Astrocyte (in vitro differentiated cells and primary cell): ENCODE results near the gene ANKRD42. TPM values are rescaled to one million over a fixed set of nuclear protein-coding genes. Genes with fewer than 3 reads are reported as not detected.

Experiments
- DNase-seq: peaks from one replicate; pipeline ENCODE4 v3.0.0-alpha.2; 2010; ENCODE audit warnings: low read depth
- FAIRE-seq: peaks from 2 replicates; lab custom pipeline; 2011; peaks lifted over from hg19 to GRCh38; lab: Jason Lieb, UNC
- H2AFZ ChIP-seq: 2 replicates; pipeline ENCODE4 v1.6.0; 2012; ENCODE audit warnings: low read depth, low read length, inconsistent platforms
- H3K27ac ChIP-seq: 2 replicates; pipeline ENCODE4 v1.5.1; 2011; ENCODE audit warnings: low read depth, low read length, inconsistent platforms
- H3K27me3 ChIP-seq: 2 replicates; pipeline ENCODE4 v1.6.0; 2011; ENCODE audit warnings: low read length, inconsistent platforms; ENCODE audit not compliant: insufficient read depth
- H3K36me3 ChIP-seq: 2 replicates; pipeline ENCODE4 v1.5.1; 2011; ENCODE audit warnings: low read length, inconsistent platforms; ENCODE audit not compliant: insufficient read depth
- H3K4me1 ChIP-seq: 2 replicates; pipeline ENCODE4 v1.5.1; 2011; ENCODE audit warnings: low read length, inconsistent platforms; ENCODE audit not compliant: insufficient read depth
- H3K4me2 ChIP-seq: 2 replicates; pipeline ENCODE4 v1.6.0; 2012; ENCODE audit warnings: low read length, inconsistent platforms
- H3K4me3 ChIP-seq: 2 replicates; pipeline ENCODE4 v1.5.1; 2011; ENCODE audit warnings: low read depth, mild to moderate bottlenecking, low read length, inconsistent platforms; ENCODE audit not compliant: insufficient read depth
- H3K79me2 ChIP-seq: 2 replicates; pipeline ENCODE4 v1.6.0; 2012; ENCODE audit warnings: mild to moderate bottlenecking, low read length, inconsistent platforms; ENCODE audit not compliant: insufficient read depth
- H3K9ac ChIP-seq: 2 replicates; pipeline ENCODE4 v1.6.0; 2012; ENCODE audit warnings: mild to moderate bottlenecking, low read length, inconsistent platforms
- H3K9me3 ChIP-seq: 2 replicates; pipeline ENCODE4 v1.5.1; 2012; ENCODE audit warnings: low read depth, mild to moderate bottlenecking, low read length, inconsistent platforms; ENCODE audit not compliant: insufficient read depth
- H4K20me1 ChIP-seq: 2 replicates; pipeline ENCODE4 v1.6.0; 2012; ENCODE audit warnings: low read length, inconsistent platforms; ENCODE audit not compliant: insufficient read depth
- H3K27ac Mint-ChIP-seq: one replicate; pipeline ENCODE4 v1.8.0; 2021; ENCODE audit warnings: mild to moderate bottlenecking, mixed read lengths; ENCODE audit not compliant: unreplicated experiment
- H3K27me3 Mint-ChIP-seq: one replicate; pipeline ENCODE4 v1.8.0; 2021; ENCODE audit warnings: low read depth, mixed read lengths; ENCODE audit not compliant: unreplicated experiment
- H3K36me3 Mint-ChIP-seq: one replicate; pipeline ENCODE4 v1.8.0; 2021; ENCODE audit warnings: low read depth, mixed read lengths; ENCODE audit not compliant: unreplicated experiment
- H3K4me1 Mint-ChIP-seq: one replicate; pipeline ENCODE4 v1.8.0; 2021; ENCODE audit warnings: low read depth, mixed read lengths; ENCODE audit not compliant: unreplicated experiment
- H3K4me3 Mint-ChIP-seq: one replicate; pipeline ENCODE4 v1.8.0; 2021; ENCODE audit warnings: mild to moderate bottlenecking, moderate library complexity, mixed read lengths; ENCODE audit not compliant: unreplicated experiment
- H3K9me3 Mint-ChIP-seq: one replicate; pipeline ENCODE4 v1.8.0; 2021; ENCODE audit warnings: mild to moderate bottlenecking, mixed read lengths; ENCODE audit not compliant: unreplicated experiment
- EZH2 ChIP-seq: IDR thresholded peaks from 2 replicates; pipeline ENCODE4 v1.6.1; 2012; ENCODE audit warnings: mild to moderate bottlenecking, low read length, inconsistent platforms; ENCODE audit not compliant: insufficient read depth
- total RNA-seq: library from RNA; stranded (reverse); gene quantifications from 2 replicates; pipeline ENCODE4 v1.2.1, GENCODE V29; 2021
- TF ChIP-seq, protein P1 (sequence below): IDR thresholded peaks from 2 replicates; pipeline ENCODE4 v1.5.1; 2011; ENCODE audit warnings: low read depth, mild to moderate bottlenecking, inconsistent platforms, low read length, moderate library complexity; ENCODE audit not compliant: insufficient read depth

Gene ANKRD42
- total RNA-seq, 1 donor from 2014 or later: 15.0 TPM

- no peaks in the 10 kb centered on the region for H3K27me3 ChIP-seq
- H3K4me2 ChIP-seq: no peak overlapping the region
- Mint-ChIP-seq H3K4me1 (peaks cover 5% of the 10 kb centered on the region), H3K9me3 (no peaks in the 10 kb centered on the region), H3K36me3 (no peaks in the 10 kb centered on the region), H3K27ac (no peak overlapping the region), H3K27me3 (no peaks in the 10 kb centered on the region), H3K4me3 (no peak overlapping the region)
- no peak overlapping the region for H2AFZ ChIP-seq
- H3K9ac ChIP-seq: no peak overlapping the region
- H3K4me3 ChIP-seq: no peak overlapping the region
- H4K20me1 ChIP-seq: no peaks in the 10 kb centered on the region
- no peak overlapping the region for H3K27ac ChIP-seq
- no peaks in the 10 kb centered on the region for H3K9me3 ChIP-seq
- H3K4me1 ChIP-seq: no peaks in the 10 kb centered on the region
- FAIRE-seq: no peak
- no peaks in the 10 kb centered on the region for H3K79me2 ChIP-seq
- TF ChIP-seq, protein P1, sequence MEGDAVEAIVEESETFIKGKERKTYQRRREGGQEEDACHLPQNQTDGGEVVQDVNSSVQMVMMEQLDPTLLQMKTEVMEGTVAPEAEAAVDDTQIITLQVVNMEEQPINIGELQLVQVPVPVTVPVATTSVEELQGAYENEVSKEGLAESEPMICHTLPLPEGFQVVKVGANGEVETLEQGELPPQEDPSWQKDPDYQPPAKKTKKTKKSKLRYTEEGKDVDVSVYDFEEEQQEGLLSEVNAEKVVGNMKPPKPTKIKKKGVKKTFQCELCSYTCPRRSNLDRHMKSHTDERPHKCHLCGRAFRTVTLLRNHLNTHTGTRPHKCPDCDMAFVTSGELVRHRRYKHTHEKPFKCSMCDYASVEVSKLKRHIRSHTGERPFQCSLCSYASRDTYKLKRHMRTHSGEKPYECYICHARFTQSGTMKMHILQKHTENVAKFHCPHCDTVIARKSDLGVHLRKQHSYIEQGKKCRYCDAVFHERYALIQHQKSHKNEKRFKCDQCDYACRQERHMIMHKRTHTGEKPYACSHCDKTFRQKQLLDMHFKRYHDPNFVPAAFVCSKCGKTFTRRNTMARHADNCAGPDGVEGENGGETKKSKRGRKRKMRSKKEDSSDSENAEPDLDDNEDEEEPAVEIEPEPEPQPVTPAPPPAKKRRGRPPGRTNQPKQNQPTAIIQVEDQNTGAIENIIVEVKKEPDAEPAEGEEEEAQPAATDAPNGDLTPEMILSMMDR: no peak
- TF ChIP-seq EZH2: no peak
- no peaks in the 10 kb centered on the region for H3K36me3 ChIP-seq
- DNase-seq: no peak
These were observed 43.1 kb upstream of the ANKRD42 start for GRCh38 chr11:83150450-83150849.

DNA sequence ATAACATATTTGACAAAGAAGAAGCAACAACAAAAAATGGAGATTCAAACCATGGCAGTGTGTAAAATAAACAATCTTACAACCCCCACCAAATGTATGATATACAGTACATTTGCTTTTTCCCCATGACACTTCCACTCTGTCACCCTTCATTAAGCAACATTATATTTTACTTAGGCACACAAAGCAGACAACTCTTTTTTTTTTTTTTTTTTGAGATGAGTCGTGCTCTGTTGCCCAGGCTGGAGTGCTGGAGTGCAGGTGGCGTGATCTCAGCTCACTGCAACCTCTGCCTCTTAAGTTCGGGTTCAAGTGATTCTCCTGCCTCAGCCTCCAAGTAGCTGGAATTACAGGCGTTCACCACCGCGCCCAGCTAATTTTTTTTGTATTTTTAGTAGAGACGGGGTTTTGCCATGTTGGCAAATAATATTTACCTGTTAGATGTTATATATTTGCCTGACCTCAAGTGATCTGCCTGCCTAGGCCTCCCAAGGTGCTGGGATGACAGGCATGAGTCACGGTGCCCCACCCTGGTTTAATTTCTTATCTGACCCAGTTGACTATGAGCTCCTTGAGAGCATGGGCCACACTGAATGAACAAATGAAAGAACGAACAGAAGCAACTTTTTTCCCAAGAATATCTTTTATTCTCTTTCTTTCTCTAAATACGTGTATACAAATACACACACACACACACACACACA lies 42.1 kb upstream of the ANKRD42 start:
- H3K79me2 ChIP-seq: no peaks in the 10 kb centered on the region
- no peaks in the 10 kb centered on the region for H4K20me1 ChIP-seq
- no peak overlapping the region for H3K4me3 ChIP-seq
- H3K27ac ChIP-seq: no peak overlapping the region
- H2AFZ ChIP-seq: no peak overlapping the region
- no peak overlapping the region for H3K9ac ChIP-seq
- no peaks in the 10 kb centered on the region for H3K4me1 ChIP-seq
- Mint-ChIP-seq H3K9me3 (no peaks in the 10 kb centered on the region), H3K4me3 (no peak overlapping the region), H3K4me1 (peaks cover 5% of the 10 kb centered on the region), H3K36me3 (no peaks in the 10 kb centered on the region), H3K27ac (no peak overlapping the region), H3K27me3 (no peaks in the 10 kb centered on the region)
- H3K9me3 ChIP-seq: no peaks in the 10 kb centered on the region
- H3K27me3 ChIP-seq: no peaks in the 10 kb centered on the region
- H3K4me2 ChIP-seq: no peak overlapping the region
- H3K36me3 ChIP-seq: no peaks in the 10 kb centered on the region
- no peak for FAIRE-seq
- no peak for DNase-seq
- TF ChIP-seq, protein P1: no peak
- no peak for TF ChIP-seq EZH2

DNA sequence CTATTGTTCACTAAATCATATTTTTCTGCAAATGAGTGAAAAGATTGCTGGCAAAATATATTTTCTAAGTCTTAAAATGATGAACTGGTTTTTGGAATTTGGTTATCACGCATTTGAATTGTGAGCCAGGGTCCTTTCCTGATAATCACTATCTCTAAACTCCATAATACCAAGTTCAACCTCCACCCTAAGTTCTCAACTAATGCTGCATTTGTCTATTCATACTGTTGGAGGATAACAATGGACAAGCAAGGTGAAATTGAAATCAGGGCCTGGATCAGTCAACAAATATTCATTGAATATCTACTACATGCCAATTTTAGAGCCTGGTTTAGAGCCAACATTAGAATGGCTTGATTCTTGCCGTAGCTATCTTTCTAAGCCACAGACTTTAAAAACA lies 41.2 kb upstream of the ANKRD42 start:
- Mint-ChIP-seq H3K36me3 (no peaks in the 10 kb centered on the region), H3K27me3 (no peaks in the 10 kb centered on the region), H3K4me1 (peaks cover 5% of the 10 kb centered on the region), H3K27ac (no peak overlapping the region), H3K4me3 (no peak overlapping the region), H3K9me3 (no peaks in the 10 kb centered on the region)
- Histone ChIP-seq H4K20me1 (peaks cover 2% of the 10 kb centered on the region), H3K4me2 (no peak overlapping the region), H3K9ac (no peak overlapping the region), H3K36me3 (no peaks in the 10 kb centered on the region), H3K4me1 (no peaks in the 10 kb centered on the region), H3K27ac (no peak overlapping the region), H2AFZ (no peak overlapping the region), H3K4me3 (no peak overlapping the region), H3K27me3 (no peaks in the 10 kb centered on the region), H3K9me3 (no peaks in the 10 kb centered on the region), H3K79me2 (peaks cover 3% of the 10 kb centered on the region)
- TF ChIP-seq, protein P1: no peak
- no peak for TF ChIP-seq EZH2
- DNase-seq (no peak), FAIRE-seq (no peak)
